ENCODE results near the gene PCSK2.

- no peak for TF ChIP-seq POLR2A (IDR thresholded peaks at IDR 0.05; ENCODE audit: low read length)
- no peak for TF ChIP-seq GATA1 (IDR thresholded peaks at IDR 0.05; ENCODE audit: low read depth, low read length)
These were observed 269.0 kb downstream of the PCSK2 start for GRCh38 chr20:17495826-17496225.

All from erythroblast (primary cell).